CD8-positive, alpha-beta memory T cell (primary cell): ENCODE data around the gene CACNA1C. TPM values are rescaled to one million over a fixed set of nuclear protein-coding genes. Genes with fewer than 3 reads are reported as not detected.

Experiments used
- CTCF ChIA-PET: fragments of 350-600 bp; sonication (Branson Sonifier 250); formaldehyde crosslinking; loops from one replicate; lab custom pipeline; 2021; ENCODE audit warnings: antibody characterized with exemption; lab: Charles Lee
- POLR2A ChIA-PET: fragments of 350-600 bp; sonication (Branson Sonifier 250); formaldehyde crosslinking; loops from one replicate; lab custom pipeline; 2021; ENCODE audit warnings: antibody characterized with exemption; lab: Charles Lee
- DNase-seq, 5 donors: peaks; one replicate each; pipeline versions ENCODE4 v3.0.0 to v3.0.0-alpha.2; 2020 to 2022; ENCODE audit warnings: mixed read lengths in 1 of 5
- H3K27ac ChIP-seq: one replicate; pipeline ENCODE4 v1.7.0; 2013; ENCODE audit warnings: low read depth, mild to moderate bottlenecking, low read length, moderate library complexity
- H3K27me3 ChIP-seq: 2 replicates; pipeline ENCODE4 v1.7.0; 2013; ENCODE audit warnings: low read length, mild to moderate bottlenecking; ENCODE audit not compliant: insufficient read depth, poor library complexity, severe bottlenecking
- H3K36me3 ChIP-seq: 2 replicates; pipeline ENCODE4 v1.7.0; 2013; ENCODE audit warnings: mild to moderate bottlenecking, low read length, moderate library complexity; ENCODE audit not compliant: insufficient read depth
- H3K4me1 ChIP-seq: 2 replicates; pipeline ENCODE4 v1.7.0; 2013; ENCODE audit warnings: mild to moderate bottlenecking, low read length, moderate library complexity; ENCODE audit not compliant: insufficient read depth
- H3K4me3 ChIP-seq: 2 replicates; pipeline ENCODE4 v1.7.0; 2013; ENCODE audit warnings: mild to moderate bottlenecking, low read length
- H3K9me3 ChIP-seq: 2 replicates; pipeline ENCODE4 v1.7.0; 2013; ENCODE audit warnings: mild to moderate bottlenecking, low read length
- H3K27ac Mint-ChIP-seq, 8 donors: one replicate each; pipeline ENCODE4 v1.8.0; 2020 to 2021; ENCODE audit warnings: mixed read lengths in 8 of 8, mild to moderate bottlenecking in 6 of 8, inconsistent platforms in 3 of 8, moderate library complexity in 3 of 8
- H3K27me3 Mint-ChIP-seq, 2 donors: one replicate each; pipeline ENCODE4 v1.8.0; 2020 to 2021; ENCODE audit warnings: mixed read lengths in 2 of 2, mild to moderate bottlenecking in 1 of 2, moderate library complexity in 1 of 2
- H3K36me3 Mint-ChIP-seq, 3 donors: one replicate each; pipeline ENCODE4 v1.8.0; 2020 to 2021; ENCODE audit warnings: mixed read lengths in 3 of 3, inconsistent platforms in 1 of 3, mild to moderate bottlenecking in 1 of 3
- H3K4me1 Mint-ChIP-seq, 3 donors: one replicate each; pipeline ENCODE4 v1.8.0; 2020 to 2021; ENCODE audit warnings: mixed read lengths in 3 of 3, inconsistent platforms in 1 of 3, mild to moderate bottlenecking in 1 of 3
- H3K4me3 Mint-ChIP-seq, 7 donors: one replicate each; pipeline ENCODE4 v1.8.0; 2020 to 2021; ENCODE audit warnings: mixed read lengths in 7 of 7, mild to moderate bottlenecking in 6 of 7, moderate library complexity in 4 of 7, inconsistent platforms in 2 of 7
- H3K9me3 Mint-ChIP-seq, 5 donors: one replicate each; pipeline ENCODE4 v1.8.0; 2020 to 2022; ENCODE audit warnings: mixed read lengths in 5 of 5, mild to moderate bottlenecking in 3 of 5, moderate library complexity in 2 of 5, inconsistent platforms in 1 of 5
- polyA plus RNA-seq: library from polyadenylated mRNA; unstranded; fragments of 300-500 nt; fragmentation: Illumina TruSeq; gene quantifications from one replicate; pipeline ENCODE4 v1.2.3, GENCODE V29; 2021
- total RNA-seq, 2 experiments: library from RNA; stranded (reverse); gene quantifications; one replicate each; pipeline ENCODE4 v1.2.3, GENCODE V29; 2021

Gene CACNA1C
- total and polyA plus RNA-seq, 3 experiments from 2014 or later = 0.04 to 0.10 (median 0.04) TPM

- peaks cover 13 to 57% of the 10 kb centered on the region in 2 donors for H3K27me3 Mint-ChIP-seq
- H3K27ac Mint-ChIP-seq = no peak overlapping the region
- no peak overlapping the region for H3K4me3 ChIP-seq
- H3K27ac ChIP-seq = no peak overlapping the region
- peaks cover 8 to 17% (median 10%) of the 10 kb centered on the region in 3 donors for H3K4me1 Mint-ChIP-seq
- POLR2A ChIA-PET = no interaction called here
- CTCF ChIA-PET = no interaction called here
- H3K27me3 ChIP-seq = no peaks in the 10 kb centered on the region
- H3K4me3 Mint-ChIP-seq = no peak overlapping the region
- no peaks in the 10 kb centered on the region for H3K9me3 ChIP-seq
- no peak for DNase-seq
- peaks cover 8% of the 10 kb centered on the region for H3K4me1 ChIP-seq
- no peaks in the 10 kb centered on the region for H3K36me3 ChIP-seq
- H3K9me3 Mint-ChIP-seq = no peaks in the 10 kb centered on the region
- no peaks in the 10 kb centered on the region for H3K36me3 Mint-ChIP-seq
Measured at GRCh38 chr12:2647186-2647585, 594.4 kb downstream of the CACNA1C start.

- Histone ChIP-seq H3K4me1 (no peaks in the 10 kb centered on the region), H3K27me3 (no peaks in the 10 kb centered on the region), H3K36me3 (no peaks in the 10 kb centered on the region), H3K9me3 (no peaks in the 10 kb centered on the region), H3K4me3 (no peak overlapping the region), H3K27ac (no peak overlapping the region)
- DNase-seq = no peak
- peaks cover 0 to 6% (median under 1%) of the 10 kb centered on the region in 3 donors for H3K4me1 Mint-ChIP-seq
- no peaks in the 10 kb centered on the region for H3K36me3 Mint-ChIP-seq
- ChIA-PET CTCF (interaction anchor here (0.6 kb wide), 1 partner anchor 10 kb away, joined by 3 read pairs; no protein-coding TSS in a partner anchor), POLR2A (no interaction called here)
- H3K4me3 Mint-ChIP-seq = no peak overlapping the region
- no peak overlapping the region for H3K27ac Mint-ChIP-seq
- H3K9me3 Mint-ChIP-seq = no peaks in the 10 kb centered on the region
- H3K27me3 Mint-ChIP-seq = peaks cover 10 to 53% of the 10 kb centered on the region in 2 donors
Measured at GRCh38 chr12:2648406-2648805, 595.6 kb downstream of the CACNA1C start.

DNA sequence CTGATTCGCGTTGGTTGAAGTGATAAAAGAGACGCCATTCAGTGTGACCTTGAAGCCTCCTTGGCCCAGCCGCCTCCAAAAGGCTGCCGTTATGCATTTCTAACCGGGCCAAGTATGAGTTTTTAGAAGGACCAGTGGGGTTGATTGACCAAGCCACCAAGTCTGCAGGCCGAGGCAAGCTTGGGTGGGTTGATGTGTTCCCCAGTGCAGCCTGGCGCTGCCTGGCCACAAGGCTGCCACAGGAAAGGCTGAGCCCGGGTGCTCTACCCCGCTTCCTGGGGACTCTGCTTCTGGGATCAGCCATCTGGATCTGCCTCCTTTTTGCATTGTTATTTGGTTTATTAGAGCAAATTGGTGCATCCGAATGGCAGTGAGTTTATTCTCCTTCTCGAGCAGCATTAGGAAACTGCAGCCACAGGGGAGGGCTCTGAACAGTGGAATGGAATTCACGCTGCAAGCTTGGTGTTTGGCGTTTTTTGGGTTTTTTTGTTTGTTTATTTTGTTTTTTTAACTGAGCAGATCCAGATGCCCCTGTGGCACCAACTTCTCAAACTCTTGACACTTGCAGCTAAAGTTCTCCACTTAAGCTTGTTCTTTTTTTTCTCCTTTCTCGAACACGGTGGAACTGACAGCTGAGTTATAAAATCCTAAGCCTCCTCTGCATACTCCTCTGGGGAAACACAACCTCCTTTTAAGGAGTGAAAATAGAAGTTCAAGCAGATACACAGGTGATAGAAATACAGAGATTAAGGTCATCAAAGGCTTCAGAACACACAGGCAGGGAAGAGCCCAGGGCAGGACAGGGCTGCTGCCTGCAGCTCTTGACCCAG lies 596.6 kb downstream of the CACNA1C start:
- H3K4me3 Mint-ChIP-seq = no peak overlapping the region
- peaks cover 0 to 3% (median 0%) of the 10 kb centered on the region in 3 donors for H3K36me3 Mint-ChIP-seq
- no peak for DNase-seq
- CTCF ChIA-PET = interaction anchor here (0.6 kb wide), 1 partner anchor 9 kb away, joined by 3 read pairs; no protein-coding TSS in a partner anchor
- H3K4me1 Mint-ChIP-seq = no peaks in the 10 kb centered on the region
- no peaks in the 10 kb centered on the region for H3K4me1 ChIP-seq
- peak overlapping the region in 1 of 8 donors; percentile 22 for H3K27ac Mint-ChIP-seq
- H3K27ac ChIP-seq = no peak overlapping the region
- POLR2A ChIA-PET = no interaction called here
- H3K9me3 Mint-ChIP-seq = no peaks in the 10 kb centered on the region
- H3K27me3 Mint-ChIP-seq = peaks cover 10 to 45% of the 10 kb centered on the region in 2 donors
- H3K9me3 ChIP-seq = no peaks in the 10 kb centered on the region
- no peak overlapping the region for H3K4me3 ChIP-seq
- H3K36me3 ChIP-seq = no peaks in the 10 kb centered on the region
- no peaks in the 10 kb centered on the region for H3K27me3 ChIP-seq

- ChIA-PET POLR2A (no interaction called here), CTCF (no interaction called here)
Measured at GRCh38 chr12:2650261-2651067, 597.7 kb downstream of the CACNA1C start.

DNA sequence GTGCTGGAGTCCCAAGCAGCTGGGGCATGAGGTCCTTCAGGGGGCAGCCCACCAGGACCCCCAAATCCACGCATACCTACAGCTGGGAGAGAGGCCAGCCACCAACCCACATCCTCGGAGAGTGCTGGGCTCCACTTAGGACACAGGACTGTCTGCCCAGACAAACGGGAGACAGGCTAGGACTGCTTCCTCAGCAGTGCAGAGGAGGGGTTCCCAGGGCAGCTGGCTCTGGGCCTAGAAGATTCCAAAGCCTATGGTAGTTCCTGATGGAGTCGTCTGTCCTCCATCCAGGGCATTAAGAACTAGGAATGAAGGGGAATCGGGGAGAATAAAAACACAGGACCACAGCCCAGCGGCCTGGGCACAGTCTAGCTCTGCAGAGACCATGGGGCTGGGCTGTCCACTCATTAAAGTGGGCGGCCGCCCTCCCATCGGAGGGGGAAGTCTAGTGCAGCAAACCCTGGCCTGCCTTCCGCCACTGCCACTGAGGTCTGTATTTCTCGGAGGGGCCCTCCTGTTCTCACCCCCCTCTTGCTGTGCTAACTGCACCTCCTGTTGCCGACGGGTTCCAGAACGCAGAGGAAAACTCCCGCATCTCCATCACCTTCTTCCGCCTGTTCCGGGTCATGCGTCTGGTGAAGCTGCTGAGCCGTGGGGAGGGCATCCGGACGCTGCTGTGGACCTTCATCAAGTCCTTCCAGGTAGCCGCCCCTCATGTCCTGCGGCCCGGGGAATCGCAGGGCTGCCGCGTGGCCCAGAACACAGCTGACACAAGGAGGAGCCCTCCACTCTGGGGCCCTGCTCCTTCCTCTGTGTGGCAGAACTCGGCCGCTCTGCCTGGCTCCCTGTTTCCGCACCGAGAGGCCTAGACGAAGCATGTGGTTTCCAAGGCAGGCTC lies 598.5 kb downstream of the CACNA1C start:
- CTCF ChIA-PET = no interaction called here
- Mint-ChIP-seq H3K36me3 (peaks cover 0 to 3% (median 0%) of the 10 kb centered on the region in 3 donors), H3K4me1 (no peaks in the 10 kb centered on the region), H3K27me3 (peaks cover 8 to 31% of the 10 kb centered on the region in 2 donors), H3K27ac (no peak overlapping the region), H3K4me3 (no peak overlapping the region), H3K9me3 (no peaks in the 10 kb centered on the region)
- Histone ChIP-seq H3K27ac (no peak overlapping the region), H3K4me3 (no peak overlapping the region), H3K9me3 (no peaks in the 10 kb centered on the region), H3K4me1 (no peaks in the 10 kb centered on the region), H3K27me3 (no peaks in the 10 kb centered on the region), H3K36me3 (no peaks in the 10 kb centered on the region)
- no peak for DNase-seq
- POLR2A ChIA-PET = no interaction called here

More at GRCh38 chr12:2650261-2651067, 597.7 kb downstream of the CACNA1C start:
- Histone ChIP-seq H3K4me3 (no peak overlapping the region), H3K4me1 (no peaks in the 10 kb centered on the region), H3K36me3 (no peaks in the 10 kb centered on the region), H3K27ac (no peak overlapping the region), H3K9me3 (no peaks in the 10 kb centered on the region), H3K27me3 (no peaks in the 10 kb centered on the region)
- Mint-ChIP-seq H3K27ac (no peak overlapping the region), H3K36me3 (peaks cover 0 to 3% (median 0%) of the 10 kb centered on the region in 3 donors), H3K4me3 (no peak overlapping the region), H3K27me3 (peaks cover 8 to 35% of the 10 kb centered on the region in 2 donors), H3K9me3 (no peaks in the 10 kb centered on the region), H3K4me1 (no peaks in the 10 kb centered on the region)
- no peak for DNase-seq

DNA sequence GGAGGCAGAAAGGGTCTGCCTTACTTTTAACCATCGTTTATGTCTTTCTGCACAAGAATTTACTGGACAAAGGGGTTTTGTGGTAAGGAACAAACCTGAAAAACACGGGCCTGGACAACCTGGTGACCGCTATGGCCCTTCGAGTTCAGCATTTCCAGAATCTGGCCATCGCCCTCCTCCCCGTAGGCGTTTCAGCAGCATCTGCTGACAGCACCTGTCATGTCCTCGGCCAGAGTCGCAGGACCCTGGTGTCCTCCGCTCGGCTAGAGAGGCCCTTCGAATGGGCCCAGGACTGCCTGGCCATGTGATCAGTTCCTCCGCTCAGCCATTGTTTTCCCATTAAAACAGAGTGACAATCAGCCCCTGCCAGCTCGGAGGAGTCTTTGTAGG lies 599.2 kb downstream of the CACNA1C start:
- H3K4me3 Mint-ChIP-seq = no peak overlapping the region
- no peak overlapping the region for H3K27ac Mint-ChIP-seq
- CTCF ChIA-PET = no interaction called here
- no peak overlapping the region for H3K4me3 ChIP-seq
- H3K4me1 Mint-ChIP-seq = no peaks in the 10 kb centered on the region
- peaks cover 8 to 25% of the 10 kb centered on the region in 2 donors for H3K27me3 Mint-ChIP-seq
- H3K9me3 Mint-ChIP-seq = no peaks in the 10 kb centered on the region
- H3K27me3 ChIP-seq = no peaks in the 10 kb centered on the region
- H3K27ac ChIP-seq = no peak overlapping the region
- no peaks in the 10 kb centered on the region for H3K9me3 ChIP-seq
- POLR2A ChIA-PET = no interaction called here
- H3K36me3 ChIP-seq = no peaks in the 10 kb centered on the region
- H3K36me3 Mint-ChIP-seq = peaks cover 0 to 3% (median 0%) of the 10 kb centered on the region in 3 donors
- no peaks in the 10 kb centered on the region for H3K4me1 ChIP-seq
- DNase-seq = no peak

DNA sequence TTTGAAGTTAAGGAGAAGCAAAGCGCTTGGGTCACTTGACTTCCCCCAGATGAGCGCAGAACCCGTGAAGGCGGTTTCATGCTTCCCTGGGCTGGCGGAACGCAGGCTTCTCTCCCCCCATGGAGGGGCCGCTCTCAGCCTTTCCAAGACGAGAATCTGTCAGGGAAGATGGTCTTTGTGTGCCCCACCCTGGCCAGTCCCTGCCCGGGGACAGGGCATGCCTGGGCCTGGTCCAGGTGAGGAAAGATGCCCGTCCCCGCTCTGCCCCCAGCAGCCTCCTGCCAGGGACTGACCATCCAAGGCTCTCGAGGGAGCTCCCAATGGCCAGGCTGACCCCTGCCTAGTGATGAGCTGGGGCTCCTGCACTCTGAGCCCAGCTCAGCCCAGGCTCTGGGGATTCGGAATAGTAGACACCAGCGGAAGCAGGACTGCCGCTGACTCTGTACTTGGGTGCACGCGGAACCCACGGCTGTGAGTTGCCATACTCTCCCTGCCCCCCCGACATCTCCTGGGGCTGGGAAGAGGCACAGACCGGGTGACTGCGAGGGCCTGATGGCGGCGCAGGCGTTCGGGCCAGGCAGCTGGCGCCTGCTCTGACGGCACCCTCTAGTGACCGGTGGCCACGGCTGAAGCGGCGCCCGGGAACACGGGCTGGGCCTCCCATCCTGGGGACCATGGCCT lies 599.8 kb downstream of the CACNA1C start:
- Mint-ChIP-seq H3K9me3 (no peaks in the 10 kb centered on the region), H3K27ac (no peak overlapping the region)

More for the DNA sequence above, 599.8 kb downstream of the CACNA1C start:
- Mint-ChIP-seq H3K27me3 (peaks cover 8 to 22% of the 10 kb centered on the region in 2 donors), H3K4me1 (no peaks in the 10 kb centered on the region), H3K36me3 (peaks cover 0 to 3% (median 0%) of the 10 kb centered on the region in 3 donors), H3K4me3 (no peak overlapping the region)
- ChIA-PET POLR2A (no interaction called here), CTCF (no interaction called here)
- Histone ChIP-seq H3K27ac (no peak overlapping the region), H3K9me3 (no peaks in the 10 kb centered on the region), H3K4me3 (no peak overlapping the region), H3K36me3 (no peaks in the 10 kb centered on the region), H3K4me1 (no peaks in the 10 kb centered on the region), H3K27me3 (no peaks in the 10 kb centered on the region)
- no peak for DNase-seq
